Tibial artery (tissue), 4 donors: ENCODE measurements around the gene PLAAT4.
A peak's percentile ranks its signal among the peaks of the same experiment; 100 is the strongest.
"Not testable (repeated sequence)": the region's sequence is repeated elsewhere in the genome, so short reads cannot be mapped to it uniquely, and the experiment has no call there.

ENCODE experiments used
- DNase-seq, 2 donors: peaks; one replicate each; pipeline ENCODE4 v3.0.0-alpha.2; 2019
- H3K27ac ChIP-seq, 2 donors: fragments of 200-600 bp; sonication (generic) in 1 of 2; 1 replicate in 1 of 2; 2 replicates in 1 of 2; pipeline ENCODE4 v1.5.1; 2018 to 2019; ENCODE audit warnings: mild to moderate bottlenecking in 1 of 2
- H3K27me3 ChIP-seq, 2 donors: fragments of 200-600 bp; sonication (generic) in 1 of 2; one replicate each; pipeline versions ENCODE4 v1.5.1 to v1.6.0; 2016 to 2019
- H3K36me3 ChIP-seq, 3 donors: fragments of 200-600 bp; sonication (generic) in 2 of 3; one replicate each; pipeline ENCODE4 v1.5.1; 2016 to 2019; ENCODE audit warnings: mild to moderate bottlenecking in 2 of 3
- H3K4me1 ChIP-seq, 4 donors: fragments of 200-600 bp; sonication (generic) in 2 of 4; 1 replicate in 3 of 4; 2 replicates in 1 of 4; pipeline ENCODE4 v1.5.1; 2016 to 2019
- H3K4me3 ChIP-seq, 2 donors: fragments of 200-600 bp; sonication (generic) in 1 of 2; 1 replicate in 1 of 2; 2 replicates in 1 of 2; pipeline ENCODE4 v1.5.1; 2018 to 2019; ENCODE audit warnings: mild to moderate bottlenecking in 2 of 2
- H3K9me3 ChIP-seq, 3 donors: fragments of 200-600 bp; sonication (generic) in 1 of 3; one replicate each; pipeline ENCODE4 v1.5.1; 2016 to 2019
- intact Hi-C: fragments of 100-400 bp; cut with DNase I; formaldehyde crosslinking; loops from one replicate; pipeline ENCODE4 v1.15.0; 2023; ENCODE audit warnings: low total_unique reads
- TF ChIP-seq, protein P1 (sequence below), 2 experiments: fragments of 200-600 bp in 1 of 2; fragments of 450-650 bp in 1 of 2; IDR thresholded peaks; one replicate each; pipeline ENCODE4 v1.5.1; 2017 to 2019; ENCODE audit warnings: antibody characterized with exemption in 2 of 2, mild to moderate bottlenecking in 1 of 2, moderate library complexity in 1 of 2

PLAAT4 gene

DNA sequence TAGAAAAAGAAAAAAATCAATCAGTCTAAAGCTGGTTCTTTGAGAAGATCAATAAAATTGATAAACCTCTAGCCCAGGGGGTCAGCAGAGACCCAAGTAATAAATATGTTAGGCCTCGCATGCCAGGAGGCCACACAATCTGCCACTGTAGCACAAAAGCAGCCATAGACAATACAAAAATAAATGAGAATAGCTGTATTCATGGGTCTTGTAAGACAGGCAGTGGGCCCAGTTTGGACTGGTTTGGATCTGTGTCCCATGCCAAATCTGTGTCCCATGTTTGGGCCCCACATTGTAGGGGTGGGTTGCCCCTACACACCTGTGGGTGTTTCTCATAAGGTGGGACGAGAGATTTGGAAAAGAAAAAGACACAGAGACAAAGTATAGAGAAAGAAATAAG, 6.6 kb upstream of the PLAAT4 start:
- Histone ChIP-seq H3K36me3 (no peaks in the 10 kb centered on the region), H3K9me3 (no peaks in the 10 kb centered on the region), H3K27ac (no peak overlapping the region), H3K4me1 (peaks cover 0 to 18% (median 12%) of the 10 kb centered on the region in 4 donors), H3K4me3 (no peak overlapping the region), H3K27me3 (no peaks in the 10 kb centered on the region)
- no peak for DNase-seq
- intact Hi-C loops: no loop called here
- TF ChIP-seq, protein P1, sequence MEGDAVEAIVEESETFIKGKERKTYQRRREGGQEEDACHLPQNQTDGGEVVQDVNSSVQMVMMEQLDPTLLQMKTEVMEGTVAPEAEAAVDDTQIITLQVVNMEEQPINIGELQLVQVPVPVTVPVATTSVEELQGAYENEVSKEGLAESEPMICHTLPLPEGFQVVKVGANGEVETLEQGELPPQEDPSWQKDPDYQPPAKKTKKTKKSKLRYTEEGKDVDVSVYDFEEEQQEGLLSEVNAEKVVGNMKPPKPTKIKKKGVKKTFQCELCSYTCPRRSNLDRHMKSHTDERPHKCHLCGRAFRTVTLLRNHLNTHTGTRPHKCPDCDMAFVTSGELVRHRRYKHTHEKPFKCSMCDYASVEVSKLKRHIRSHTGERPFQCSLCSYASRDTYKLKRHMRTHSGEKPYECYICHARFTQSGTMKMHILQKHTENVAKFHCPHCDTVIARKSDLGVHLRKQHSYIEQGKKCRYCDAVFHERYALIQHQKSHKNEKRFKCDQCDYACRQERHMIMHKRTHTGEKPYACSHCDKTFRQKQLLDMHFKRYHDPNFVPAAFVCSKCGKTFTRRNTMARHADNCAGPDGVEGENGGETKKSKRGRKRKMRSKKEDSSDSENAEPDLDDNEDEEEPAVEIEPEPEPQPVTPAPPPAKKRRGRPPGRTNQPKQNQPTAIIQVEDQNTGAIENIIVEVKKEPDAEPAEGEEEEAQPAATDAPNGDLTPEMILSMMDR (IDR thresholded peaks at IDR 0.05): no peak

DNA sequence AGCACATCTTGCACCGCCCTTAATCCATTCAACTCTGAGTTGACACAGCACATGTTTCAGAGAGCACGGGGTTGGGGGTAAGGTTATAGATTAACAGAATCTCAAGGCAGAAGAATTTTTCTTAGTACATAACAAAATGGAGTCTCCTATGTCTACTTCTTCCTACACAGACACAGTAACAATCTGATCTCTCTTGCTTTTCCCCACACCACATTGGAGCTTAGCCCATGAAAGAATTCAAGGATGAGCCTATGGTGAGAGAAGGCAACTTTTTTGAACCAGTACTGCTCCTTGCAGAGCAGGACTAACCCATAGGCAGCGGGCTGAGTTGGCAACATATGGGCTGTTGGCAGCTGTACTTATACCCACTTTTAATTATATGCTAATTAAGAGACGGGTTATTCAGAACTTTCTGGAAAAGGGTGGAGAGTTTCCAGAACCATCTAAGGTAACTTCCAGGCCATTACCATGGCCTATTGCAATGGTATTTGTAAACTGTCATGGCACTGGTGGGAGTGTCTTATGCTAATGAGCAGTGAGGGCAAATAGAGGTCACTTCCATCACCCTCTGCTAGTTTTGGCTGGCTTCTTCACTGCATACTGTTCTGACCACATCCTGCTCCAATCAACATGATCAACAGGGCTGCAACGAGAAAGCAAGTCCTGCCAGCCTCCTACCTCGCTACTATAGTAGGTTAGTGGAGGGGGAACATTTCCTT, 5.4 kb upstream of the PLAAT4 start:
- peak in 1 of 2 donors; percentile 39 for DNase-seq
- Histone ChIP-seq H3K4me1 (peaks cover 0 to 25% (median 18%) of the 10 kb centered on the region in 4 donors), H3K27ac (peak overlapping the region; percentile 28 to 47)
- H3K9me3 ChIP-seq, H3K4me3 ChIP-seq, H3K36me3 ChIP-seq, intact Hi-C loops, H3K27me3 ChIP-seq: not testable (repeated sequence)

DNA sequence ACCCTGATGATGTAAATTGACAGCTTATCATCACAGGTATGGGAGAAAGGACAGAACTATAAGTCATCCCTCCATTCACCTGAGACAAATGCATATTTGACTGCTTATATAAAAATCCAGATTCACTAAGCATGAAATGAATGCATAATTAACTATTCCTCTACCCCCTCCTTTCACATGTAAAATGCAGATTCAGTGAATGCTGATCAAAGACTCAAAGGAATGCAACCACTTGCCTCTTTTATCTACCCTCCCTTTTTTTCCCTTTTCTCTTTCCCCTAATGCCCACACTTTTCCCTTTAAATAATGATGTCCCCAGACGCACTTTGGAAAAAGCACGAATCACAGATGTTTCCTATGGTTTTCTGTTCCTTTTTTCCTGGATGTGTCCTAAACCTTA, 4.5 kb upstream of the PLAAT4 start:
- DNase-seq: no peak
- TF ChIP-seq, protein P1 (IDR thresholded peaks at IDR 0.05): no peak
- H3K4me3 ChIP-seq: no peak overlapping the region
- H3K4me1 ChIP-seq: peaks cover 0 to 31% (median 22%) of the 10 kb centered on the region in 4 donors
- H3K27me3 ChIP-seq: no peaks in the 10 kb centered on the region
- no peaks in the 10 kb centered on the region for H3K9me3 ChIP-seq
- peak overlapping the region in 1 of 2 donors; percentile 47 for H3K27ac ChIP-seq
- no peaks in the 10 kb centered on the region for H3K36me3 ChIP-seq
- intact Hi-C loops: no loop called here

DNA sequence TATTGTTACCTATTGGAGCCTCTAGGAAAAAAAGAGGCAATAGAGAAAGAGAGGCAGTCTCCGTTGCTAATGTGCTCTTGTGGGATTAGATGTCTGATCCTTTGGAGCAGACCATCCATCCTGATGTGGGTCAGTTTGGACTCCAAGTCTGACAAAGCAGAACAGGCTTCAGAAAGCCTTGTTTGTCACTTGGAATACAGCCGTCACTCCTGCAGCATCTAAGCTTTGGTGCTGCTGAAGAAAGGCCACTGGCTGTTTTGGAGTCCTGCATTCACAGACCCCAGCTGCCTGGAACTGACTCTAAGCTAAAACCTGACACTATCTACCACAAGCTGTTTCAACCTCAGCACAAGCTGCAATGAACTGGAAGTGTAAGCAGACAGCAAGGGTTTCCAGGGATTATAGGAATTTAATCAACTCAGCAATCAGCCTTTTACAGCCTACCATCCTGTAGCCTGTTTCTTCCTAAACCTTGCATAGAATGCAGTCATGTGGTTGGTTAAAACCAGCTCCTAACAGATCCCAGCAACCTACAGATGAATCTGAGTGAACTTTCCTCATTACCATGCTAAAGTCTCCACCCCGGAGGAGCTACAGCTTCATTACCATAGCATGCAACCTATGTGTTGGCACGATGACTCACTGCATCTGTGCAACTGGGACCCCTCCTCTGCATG, 3.7 kb upstream of the PLAAT4 start:
- H3K27ac ChIP-seq: peak overlapping the region in 1 of 2 donors; percentile 18
- no peaks in the 10 kb centered on the region for H3K36me3 ChIP-seq
- peaks cover 0 to 38% (median 29%) of the 10 kb centered on the region in 4 donors for H3K4me1 ChIP-seq
- intact Hi-C loops: no loop called here
- TF ChIP-seq, protein P1 (IDR thresholded peaks at IDR 0.05): no peak
- H3K4me3 ChIP-seq: no peak overlapping the region
- no peaks in the 10 kb centered on the region for H3K27me3 ChIP-seq
- no peaks in the 10 kb centered on the region for H3K9me3 ChIP-seq
- no peak for DNase-seq

DNA sequence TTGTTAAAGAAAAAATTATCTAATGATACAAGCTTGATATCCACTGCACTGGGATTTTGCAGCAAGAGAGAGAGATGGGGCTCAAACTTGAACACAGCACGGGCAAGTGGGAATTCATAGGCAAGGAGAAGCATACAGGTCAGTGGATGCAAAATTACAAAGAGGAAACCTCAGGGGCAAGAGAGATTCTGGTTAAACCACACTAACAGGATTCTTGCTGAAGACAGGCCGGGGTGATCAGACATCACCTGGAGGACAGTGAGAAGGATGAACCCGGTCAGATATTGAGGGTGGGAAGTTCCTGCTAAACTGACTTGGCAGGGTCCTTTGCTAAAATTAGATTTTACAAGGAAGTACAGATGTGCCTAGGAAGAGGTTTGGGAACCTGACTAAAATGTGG, 2.5 kb upstream of the PLAAT4 start:
- TF ChIP-seq, protein P1 (IDR thresholded peaks at IDR 0.05): no peak
- intact Hi-C loops: no loop called here
- Histone ChIP-seq H3K4me3 (no peak overlapping the region), H3K27ac (no peak overlapping the region), H3K27me3 (no peaks in the 10 kb centered on the region), H3K9me3 (no peaks in the 10 kb centered on the region), H3K36me3 (no peaks in the 10 kb centered on the region), H3K4me1 (peaks cover 0 to 49% (median 34%) of the 10 kb centered on the region in 4 donors)
- DNase-seq: no peak

DNA sequence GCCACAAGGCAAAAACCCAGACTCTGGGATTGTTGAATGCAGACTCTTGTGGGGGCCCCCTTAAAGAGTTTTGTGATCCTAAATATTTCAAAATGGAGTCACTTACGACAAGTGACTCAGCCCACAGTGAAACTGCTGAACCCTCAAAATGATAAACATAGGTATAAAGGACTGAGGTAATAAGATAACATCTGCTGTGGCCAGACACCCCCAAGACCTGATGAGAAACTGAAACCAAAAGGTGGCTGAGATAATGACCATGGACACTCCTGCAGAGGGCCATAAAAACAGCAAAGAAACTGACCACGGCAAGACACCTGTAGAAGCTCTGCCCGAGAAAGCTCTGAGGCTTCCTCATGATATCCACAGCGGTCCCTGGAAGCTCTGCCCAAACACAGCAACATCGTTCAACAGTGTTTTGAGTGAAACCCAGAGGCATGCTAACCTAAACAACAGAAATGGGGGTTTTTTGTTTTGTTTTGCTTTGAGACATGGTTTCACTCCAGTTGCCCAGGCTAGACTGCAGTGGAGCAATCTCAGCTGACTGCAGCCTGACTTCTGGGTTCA, 1.6 kb upstream of the PLAAT4 start:
- Histone ChIP-seq H3K36me3 (no peaks in the 10 kb centered on the region), H3K4me1 (peaks cover 0 to 51% (median 34%) of the 10 kb centered on the region in 4 donors), H3K9me3 (no peaks in the 10 kb centered on the region), H3K4me3 (no peak overlapping the region), H3K27ac (no peak overlapping the region), H3K27me3 (no peaks in the 10 kb centered on the region)
- TF ChIP-seq, protein P1 (IDR thresholded peaks at IDR 0.05): no peak
- DNase-seq: no peak
- intact Hi-C loops: loop anchor here (5.0 kb wide), 1 partner anchor 72 kb away; no protein-coding TSS in a partner anchor
